Measurements from ENCODE around the gene ATG5.
"Not testable (repeated sequence)": the region's sequence is repeated elsewhere in the genome, so short reads cannot be mapped to it uniquely, and the experiment has no call there.

The ATG5 gene

GRCh38 chr6:106315765-106316374 lies 9.7 kb downstream of the ATG5 start:
- DNase-seq (ENCODE audit: insufficient read length, low spot score), result no peak
- FAIRE-seq, result no peak

- DNase-seq (ENCODE audit: insufficient read length, low spot score) (no peak), FAIRE-seq (no peak)
Measured at GRCh38 chr6:106309766-106310373, 15.7 kb downstream of the ATG5 start.

DNA sequence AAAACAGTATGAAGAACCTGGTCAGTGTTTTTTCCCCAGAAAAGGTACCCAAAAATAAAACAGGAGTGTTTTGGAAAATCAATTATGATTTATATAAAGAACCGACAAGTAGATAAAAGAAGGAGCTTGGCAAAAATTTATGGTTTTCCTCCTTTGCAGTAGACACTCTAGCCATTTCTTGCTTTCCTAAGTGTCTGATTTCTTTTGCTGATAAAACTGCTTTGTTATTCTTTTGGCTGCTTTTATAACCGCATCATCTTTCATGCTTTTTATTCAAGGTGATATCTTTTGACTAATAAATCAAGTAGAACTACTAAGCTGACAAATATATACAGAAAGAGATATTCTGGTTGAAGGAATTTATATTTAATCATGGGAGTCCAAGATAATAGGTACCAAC lies 16.6 kb downstream of the ATG5 start:
- DNase-seq (ENCODE audit: insufficient read length, low spot score) (no peak), FAIRE-seq (no peak)

GRCh38 chr6:106305740-106306139 lies 19.8 kb downstream of the ATG5 start:
- no peak for DNase-seq (ENCODE audit: insufficient read length, low spot score)
- FAIRE-seq, result no peak

GRCh38 chr6:106300944-106301343 lies 24.6 kb downstream of the ATG5 start:
- no peak for FAIRE-seq
- peak; percentile 9 for DNase-seq (ENCODE audit: insufficient read length, low spot score)

DNA sequence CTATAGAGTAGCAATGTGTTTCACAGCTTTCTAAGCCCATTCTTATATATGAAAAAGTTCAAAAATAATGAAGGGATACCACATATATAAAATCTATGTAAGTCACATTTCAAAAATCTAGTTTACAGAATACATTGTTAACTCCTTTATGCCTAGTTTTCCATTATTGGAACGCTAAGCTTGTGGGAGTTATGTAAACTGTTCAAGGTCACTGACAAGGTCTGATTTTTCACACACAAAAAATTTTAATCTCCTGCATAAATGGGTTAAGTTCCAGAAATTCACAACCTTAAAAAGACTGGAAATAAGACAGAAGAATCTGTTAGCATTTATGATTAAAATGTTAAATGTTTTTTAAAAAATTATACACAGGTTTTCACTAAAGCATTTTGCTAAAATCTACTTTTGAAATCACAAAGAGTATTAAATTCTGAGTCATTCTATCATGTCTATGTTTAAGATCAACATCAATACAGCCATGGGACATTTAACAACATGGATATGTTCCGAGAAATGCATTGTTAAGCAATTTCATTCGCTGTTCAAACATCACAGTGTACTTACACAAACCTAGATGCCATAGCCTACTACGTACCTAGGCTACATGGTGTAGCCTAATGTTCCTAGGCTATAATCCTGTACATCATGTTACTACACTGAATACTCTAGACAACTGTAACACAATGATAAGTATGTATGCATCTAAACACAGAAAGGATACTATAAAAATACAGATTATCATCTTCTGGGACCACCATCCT lies 25.4 kb downstream of the ATG5 start:
- FAIRE-seq, result no peak
- no peak for DNase-seq (ENCODE audit: insufficient read length, low spot score)

- no peak for DNase-seq (ENCODE audit: insufficient read length, low spot score)
- no peak for FAIRE-seq
Measured at GRCh38 chr6:106293116-106293515, 32.4 kb downstream of the ATG5 start.

GRCh38 chr6:106290954-106291353 lies 34.6 kb downstream of the ATG5 start:
- no peak for DNase-seq (ENCODE audit: insufficient read length, low spot score)
- FAIRE-seq, result no peak

DNA sequence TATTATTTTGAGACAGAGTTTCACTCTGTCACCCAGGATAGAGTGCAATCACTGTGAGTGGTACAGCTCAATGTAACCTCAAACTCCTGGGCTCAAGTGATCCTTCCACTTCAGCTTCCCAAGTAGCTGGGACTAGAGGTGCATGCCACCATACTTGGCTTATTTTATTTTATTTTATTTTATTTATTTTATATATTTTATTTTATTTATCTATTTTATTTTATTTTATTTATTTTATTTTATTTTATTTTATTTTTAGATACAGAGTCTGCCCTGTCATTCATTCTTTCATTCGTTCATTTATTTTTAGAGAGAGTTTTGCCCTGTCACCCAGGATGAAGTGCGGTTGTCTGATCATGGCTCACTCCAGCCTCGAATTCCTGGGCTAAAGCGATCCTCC lies 35.5 kb downstream of the ATG5 start:
- no peak for DNase-seq (ENCODE audit: insufficient read length, low spot score)
- FAIRE-seq, result no peak

GRCh38 chr6:106287215-106287614 lies 38.3 kb downstream of the ATG5 start:
- FAIRE-seq, result no peak

GRCh38 chr6:106286746-106287145 lies 38.8 kb downstream of the ATG5 start:
- no peak for DNase-seq (ENCODE audit: insufficient read length, low spot score)
- no peak for FAIRE-seq

More at GRCh38 chr6:106287215-106287614, 38.3 kb downstream of the ATG5 start:
- no peak for DNase-seq (ENCODE audit: insufficient read length, low spot score)

DNA sequence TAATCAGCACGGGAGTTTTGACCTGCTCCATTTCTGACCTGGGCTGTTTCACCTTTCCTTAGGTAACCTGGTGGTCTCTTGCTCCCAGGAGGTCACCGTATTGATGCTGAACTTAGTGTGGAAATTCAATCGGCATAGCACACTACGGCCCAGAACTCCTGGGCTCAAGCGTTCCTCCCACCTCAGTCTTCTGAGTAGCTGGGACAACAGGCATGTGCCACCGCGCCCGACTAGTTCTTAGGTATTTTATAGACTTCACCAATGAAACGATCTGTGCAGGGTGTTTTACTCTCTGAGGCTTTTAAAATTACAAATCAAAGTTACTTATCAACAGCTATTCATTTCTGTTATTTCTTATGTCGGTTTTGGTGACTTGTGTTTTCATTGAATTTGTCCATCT lies 42.1 kb downstream of the ATG5 start:
- DNase-seq (ENCODE audit: insufficient read length, low spot score) (no peak), FAIRE-seq (no peak)

DNA sequence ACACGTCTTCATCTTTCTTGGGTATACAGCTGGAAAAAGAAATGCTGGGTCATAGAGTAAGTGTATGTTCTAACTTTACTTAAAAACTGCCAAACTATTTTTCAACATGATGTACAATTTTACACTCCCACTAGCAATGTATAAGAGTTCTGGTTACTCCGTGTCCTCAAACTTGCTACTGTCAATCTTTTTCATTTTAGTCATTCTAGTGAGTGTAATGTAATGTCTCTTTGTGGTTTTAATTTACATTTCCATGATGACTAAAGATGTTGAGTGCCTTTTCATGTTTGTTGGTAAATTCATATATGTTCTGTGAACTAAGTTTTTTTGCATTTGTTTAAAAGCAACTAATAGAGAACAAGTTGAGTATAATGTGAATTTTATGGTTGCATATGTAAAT lies 43.9 kb downstream of the ATG5 start:
- DNase-seq (ENCODE audit: insufficient read length, low spot score) (no peak), FAIRE-seq (no peak)

DNA sequence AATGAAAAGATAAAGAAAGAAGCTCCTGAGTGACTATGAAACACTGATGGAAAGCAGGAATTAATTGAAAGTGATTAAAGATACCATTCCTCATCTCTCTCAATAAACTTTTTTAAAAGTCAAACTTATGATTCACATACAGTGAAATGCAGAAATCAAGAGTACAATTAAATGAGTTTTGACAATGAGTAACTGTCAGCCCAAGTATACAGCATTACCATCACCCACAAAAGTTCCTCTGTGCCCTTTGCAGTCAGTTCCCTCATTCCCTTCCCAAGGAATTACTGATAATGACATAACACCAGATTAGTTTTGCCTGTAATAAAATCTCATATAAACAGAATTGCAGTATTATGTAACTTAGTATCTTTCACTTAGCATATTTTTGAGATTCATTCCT lies 44.5 kb downstream of the ATG5 start:
- FAIRE-seq, result no peak
- no peak for DNase-seq (ENCODE audit: insufficient read length, low spot score)

GRCh38 chr6:106279179-106279578 lies 46.4 kb downstream of the ATG5 start:
- FAIRE-seq, result no peak
- DNase-seq (ENCODE audit: insufficient read length, low spot score), result no peak

- no peak for DNase-seq (ENCODE audit: insufficient read length, low spot score)
- FAIRE-seq, result no peak
Measured at GRCh38 chr6:106275692-106276091, 49.9 kb downstream of the ATG5 start.

GRCh38 chr6:106273087-106273486 lies 52.5 kb downstream of the ATG5 start:
- FAIRE-seq (no peak), DNase-seq (ENCODE audit: insufficient read length, low spot score) (no peak)

GRCh38 chr6:106272287-106272686 lies 53.3 kb downstream of the ATG5 start:
- FAIRE-seq, result no peak
- DNase-seq (ENCODE audit: insufficient read length, low spot score), result no peak

DNA sequence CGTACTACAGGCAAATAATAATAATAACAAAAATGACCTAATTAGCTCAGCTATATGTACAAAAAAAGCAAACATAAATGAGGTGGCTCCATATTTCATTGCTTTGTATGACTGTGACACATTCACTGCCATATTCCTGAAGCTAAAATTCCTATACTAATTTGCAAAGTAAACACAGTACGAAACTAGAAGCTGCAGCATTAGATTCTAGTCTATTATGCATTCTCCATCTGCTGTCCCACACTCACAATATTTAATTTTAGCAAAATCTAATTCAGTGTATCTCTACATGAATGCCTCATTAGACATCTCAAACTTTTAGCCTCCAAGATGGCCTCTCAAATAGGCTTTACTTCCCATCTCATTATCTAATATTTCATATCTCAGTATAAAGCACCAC lies 55.1 kb downstream of the ATG5 start:
- no peak for DNase-seq (ENCODE audit: insufficient read length, low spot score)
- FAIRE-seq, result no peak

DNA sequence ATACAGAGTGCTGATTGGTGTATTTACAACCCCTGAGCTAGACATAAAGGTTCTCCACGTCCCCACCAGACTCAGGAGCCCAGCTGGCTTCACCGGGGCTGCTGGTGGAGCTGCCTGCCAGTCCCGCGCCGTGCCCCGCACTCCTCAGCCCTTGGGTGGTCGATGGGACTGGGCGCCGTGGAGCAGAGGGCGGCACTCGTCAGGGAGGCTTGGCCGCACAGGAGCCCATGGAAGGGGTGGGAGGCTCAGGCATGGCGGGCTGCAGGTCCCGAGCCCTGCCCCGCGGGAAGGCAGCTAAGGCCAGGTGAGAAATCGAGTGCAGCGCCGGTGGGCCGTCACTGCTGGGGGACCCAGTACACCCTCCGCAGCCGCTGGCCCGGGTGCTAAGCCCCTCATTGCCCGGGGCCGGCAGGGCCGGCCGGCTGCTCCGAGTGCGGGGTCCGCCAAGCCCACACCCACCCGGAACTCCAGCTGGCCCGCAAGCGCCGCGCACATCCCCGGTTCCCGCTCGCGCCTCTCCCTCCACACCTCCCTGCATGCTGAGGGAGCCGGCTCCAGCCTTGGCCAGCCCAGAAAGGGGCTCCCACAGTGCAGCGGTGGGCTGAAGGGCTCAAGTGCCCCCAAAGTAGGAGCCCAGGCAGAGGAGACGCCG lies 56.2 kb downstream of the ATG5 start:
- DNase-seq (ENCODE audit: insufficient read length, low spot score); FAIRE-seq: not testable (repeated sequence)

GRCh38 chr6:106268500-106268899 lies 57.1 kb downstream of the ATG5 start:
- not testable (repeated sequence) for DNase-seq (ENCODE audit: insufficient read length, low spot score)

More at GRCh38 chr6:106268500-106268899, 57.1 kb downstream of the ATG5 start:
- FAIRE-seq, result not testable (repeated sequence)

All from HTR-8/SVneo (cell line).